ENCODE results near the gene RIMBP3C. TPM values are rescaled to one million over a fixed set of nuclear protein-coding genes. Genes with fewer than 3 reads are reported as not detected.

The RIMBP3C gene
- total and polyA plus RNA-seq, 10 of the 15 experiments (the other 5 are each of a cell fraction or from before 2014, with no cell fraction given): 0.03 to 0.23 (median 0.08) TPM; not detected in 4

GRCh38 chr22:21587803-21588611 is 36.7 kb upstream of the RIMBP3C start:
- Histone ChIP-seq H3K27me3 (replicated peaks in 1 of 2; ENCODE audit: control insufficient read depth in 2 of 2, insufficient read depth in 2 of 2, low read length in 1 of 2) (no peaks in the 10 kb centered on the region), H2AFZ (ENCODE audit: control insufficient read depth, low read depth, low read length) (no peak overlapping the region), H3K27ac (ENCODE audit: control insufficient read depth, insufficient read depth) (peak overlapping the region; percentile 49), H3K9ac (ENCODE audit: control insufficient read depth, insufficient read depth, low read length) (no peak overlapping the region), H4K20me1 (ENCODE audit: control insufficient read depth, insufficient read depth) (peaks cover 21% of the 10 kb centered on the region), H3K79me2 (ENCODE audit: control insufficient read depth, insufficient read depth, low read length) (peaks cover 75% of the 10 kb centered on the region), H3K4me1 (ENCODE audit: control insufficient read depth, insufficient read depth, low read length) (peaks cover 26% of the 10 kb centered on the region), H3K9me3 (replicated peaks; ENCODE audit: control insufficient read depth, insufficient read depth, low read length) (no peaks in the 10 kb centered on the region), H3K4me2 (ENCODE audit: control insufficient read depth, insufficient read depth) (peak overlapping the region; percentile 81), H3K36me3 (ENCODE audit: control insufficient read depth in 2 of 2, insufficient read depth in 2 of 2, low read length in 1 of 2) (peaks cover 9 to 15% of the 10 kb centered on the region in 2 experiments; a peak in 3 of 4 replicates), H3K4me3 (peak overlapping the region; percentile 41; the same call in 1 of the 2 replicates)
- peak; percentile 98 for FAIRE-seq
- ATAC-seq: peak; percentile 98
- RAD21 ChIA-PET (ENCODE audit: unreplicated experiment): interaction anchor here (0.7 to 3.2 kb wide), 8 partner anchors 13 to 1731 kb away, joined by 3 to 15 read pairs (median 4); partner anchors contain the start of genes SDF2L1 and UBE2L3
- peak; percentile 78 for DNase-seq (ENCODE audit: low read depth, low spot score)
- no TSS peak for BruUV-seq (replicated peaks)
- intact Hi-C loops (cut with micrococcal nuclease; ENCODE audit: unreplicated experiment) (loop anchor here (2.0 to 10.0 kb wide), 2 partner anchors 17 to 57 kb away; partner anchors contain the start of gene SDF2L1), in situ Hi-C loops (cut with MboI) (no loop called here)
- SMC1A ChIA-PET (ENCODE audit: uncharacterized antibody, unreplicated experiment): interaction anchor here (0.5 to 2.6 kb wide), 11 partner anchors 9 to 153 kb away, joined by 3 to 11 read pairs (median 4); partner anchors contain the start of gene YDJC
- POLR2A ChIA-PET: interaction anchor here (0.6 to 3.0 kb wide), 10 partner anchors 9 to 248 kb away, joined by 3 to 14 read pairs (median 5); partner anchors contain the start of gene SDF2L1
- CTCF ChIA-PET: interaction anchor here (0.6 to 2.0 kb wide), 8 partner anchors 15 to 146 kb away, joined by 3 to 9 read pairs (median 4); partner anchors contain the start of genes SDF2L1 and YDJC
- 32% methylated on average over 4 of the region's 4 CpGs for WGBS (ENCODE audit: insufficient coverage, insufficient replicate concordance, low lambda C conversion rate, missing lambda C conversion rate)
- TF ChIP-seq BCL3 (IDR thresholded peaks at IDR 0.05; ENCODE audit: borderline replicate concordance, insufficient read depth, low read depth, low read length, poor library complexity, severe bottlenecking) (no peak), TBL1XR1 (IDR thresholded peaks at IDR 0.05; ENCODE audit: low read depth, low read length) (no peak), FOXM1 (IDR thresholded peaks at IDR 0.05; ENCODE audit: low read depth, low read length) (no peak), SIN3A (IDR thresholded peaks at IDR 0.05; ENCODE audit: low read depth, low read length) (0 out of 2 replicates have a peak, but pooled peaks have one; percentile 45), CHD1 (IDR thresholded peaks at IDR 0.05; ENCODE audit: low read depth, low read length) (no peak), USF1 (IDR thresholded peaks at IDR 0.05; ENCODE audit: borderline replicate concordance, extremely low read length, insufficient read depth, low read depth, low read length) (no peak), JUND (IDR thresholded peaks at IDR 0.05; ENCODE audit: low read depth, low read length) (peak; percentile 58; the same call in 1 of the 2 replicates), MYC (IDR thresholded peaks at IDR 0.05; ENCODE audit: insufficient read depth, insufficient read length, insufficient replicate concordance, low read length, severe bottlenecking) (no peak), ZNF274 (IDR thresholded peaks at IDR 0.05; ENCODE audit: insufficient read depth, insufficient read length) (no peak), RUNX3 (IDR thresholded peaks at IDR 0.05; ENCODE audit: low read length) (peak; percentile 96), ZNF217 (IDR thresholded peaks at IDR 0.05) (no peak), ATF3 (IDR thresholded peaks at IDR 0.05; ENCODE audit: borderline replicate concordance, extremely low read depth, low read depth, low read length) (no peak), ZBTB33 (IDR thresholded peaks at IDR 0.05) (no peak), HSF1 (IDR thresholded peaks at IDR 0.05; ENCODE audit: low read depth, low read length) (no peak), KDM1A (IDR thresholded peaks at IDR 0.05; ENCODE audit: borderline replicate concordance) (no peak)

Data from GM12878 (cell line).